PFSK-1 (cell line): ENCODE results near the gene STARD7.

Source experiments
- POLR2AphosphoS5 ChIP-seq: IDR thresholded peaks from 2 replicates; pipeline ENCODE4 v1.6.1; 2012; ENCODE audit warnings: low read depth, mild to moderate bottlenecking, control low read depth, low read length, moderate library complexity
- TAF1 ChIP-seq: IDR thresholded peaks from 2 replicates; pipeline ENCODE4 v1.6.1; 2012; ENCODE audit warnings: low read length, control low read depth, borderline replicate concordance; ENCODE audit not compliant: insufficient read depth

- TF ChIP-seq TAF1, result no peak
- no peak for TF ChIP-seq POLR2AphosphoS5
These were observed 25.3 kb upstream of the STARD7 start for GRCh38 chr2:96233880-96234316.
